ENCODE results near the gene PIP5KL1. TPM values are rescaled to one million over a fixed set of nuclear protein-coding genes. Genes with fewer than 3 reads are reported as not detected.
A peak's percentile ranks its signal among the peaks of the same experiment; 100 is the strongest.
"Not testable (repeated sequence)": the region's sequence is repeated elsewhere in the genome, so short reads cannot be mapped to it uniquely, and the experiment has no call there.

The PIP5KL1 gene
- total RNA-seq, 1 donor from 2014 or later: 1.5 TPM

DNA sequence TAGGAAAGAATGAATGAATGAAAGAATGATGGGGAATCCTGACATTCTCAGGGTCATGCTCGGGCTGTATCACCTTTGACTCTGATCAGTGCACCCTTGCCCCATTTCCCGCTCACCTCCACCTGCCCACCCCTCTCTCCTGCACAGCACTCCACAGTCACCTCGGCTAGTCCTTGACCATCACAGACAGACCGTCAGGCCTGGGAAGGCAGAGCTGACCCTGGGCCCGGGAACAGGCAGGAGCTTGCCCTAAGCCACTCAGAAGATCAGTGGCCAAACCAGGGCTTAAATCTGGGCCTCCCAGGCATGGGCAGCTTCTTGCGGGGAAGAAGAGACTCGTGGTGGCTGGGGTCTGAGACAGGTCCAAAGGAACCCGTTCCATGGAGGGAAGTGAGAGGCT, 34.8 kb downstream of the PIP5KL1 start:
- DNase-seq (ENCODE audit: low read depth): no peak

DNA sequence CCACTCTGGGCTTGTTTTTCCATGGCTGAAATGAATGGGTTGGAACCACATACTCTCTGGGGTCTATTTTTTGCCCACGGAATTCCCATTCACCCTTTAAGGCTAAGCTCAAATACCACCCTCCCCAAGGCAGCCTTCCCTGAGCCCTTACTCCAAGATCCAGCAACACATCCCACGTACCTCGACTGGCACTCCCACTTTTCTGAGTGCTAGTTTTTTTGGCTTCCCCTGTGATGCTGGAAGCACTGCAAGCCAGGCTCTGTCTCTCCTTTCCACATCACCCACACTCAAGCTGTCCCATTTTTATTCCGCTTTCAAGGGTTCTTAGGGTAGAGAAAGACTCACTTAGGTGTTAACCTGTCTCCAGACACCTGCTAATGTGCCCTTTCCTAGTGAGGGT, 37.2 kb downstream of the PIP5KL1 start:
- no peak for DNase-seq (ENCODE audit: low read depth)

DNA sequence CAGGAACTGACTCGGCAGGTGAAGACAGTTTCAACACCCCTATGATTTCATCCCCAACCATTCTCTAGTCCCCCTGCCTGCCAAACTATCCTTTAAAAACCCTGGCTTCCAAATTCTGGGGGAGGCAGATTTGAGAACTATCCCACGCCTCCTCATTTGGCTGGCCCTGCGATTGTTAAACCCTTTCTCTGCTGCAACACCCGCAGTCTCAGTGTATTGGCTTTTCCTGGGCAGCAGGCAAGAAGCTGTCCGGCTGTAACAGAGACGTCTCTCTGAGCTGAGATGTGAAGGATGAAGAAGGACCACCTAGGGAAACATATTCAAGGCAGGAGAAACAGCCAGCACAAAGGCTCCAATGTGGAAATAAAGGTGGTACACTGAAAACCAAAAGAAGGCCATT, 37.7 kb downstream of the PIP5KL1 start:
- no peak for DNase-seq (ENCODE audit: low read depth)

DNA sequence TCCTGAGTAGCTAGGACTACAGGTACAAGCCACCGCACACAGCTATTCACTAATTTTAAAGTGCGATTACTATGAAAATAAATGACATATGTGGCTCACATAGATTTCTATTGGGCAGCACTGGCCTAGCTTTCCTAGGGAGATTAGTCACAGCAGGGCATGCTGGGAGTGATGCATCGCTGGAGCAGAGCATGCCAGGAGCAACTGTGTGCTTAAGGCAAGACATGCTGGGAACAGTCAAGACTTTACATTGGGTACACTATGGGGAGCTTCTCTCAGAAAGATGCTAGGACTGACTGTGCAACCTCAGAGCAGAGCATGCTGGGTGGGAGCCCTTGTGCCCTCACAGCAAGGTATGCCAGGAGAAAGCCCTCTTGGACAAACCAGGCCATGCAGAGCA, 40.5 kb downstream of the PIP5KL1 start:
- no peak for DNase-seq (ENCODE audit: low read depth)

- DNase-seq (ENCODE audit: low read depth): no peak
Observed at GRCh38 chr9:127887792-127888191, 42.8 kb downstream of the PIP5KL1 start.

GRCh38 chr9:127886401-127886972, 44.1 kb downstream of the PIP5KL1 start:
- no peak for DNase-seq (ENCODE audit: low read depth)

GRCh38 chr9:127885508-127886281, 44.9 kb downstream of the PIP5KL1 start:
- DNase-seq (ENCODE audit: low read depth): no peak

- DNase-seq (ENCODE audit: low read depth): no peak
Observed at GRCh38 chr9:127884976-127885490, 45.5 kb downstream of the PIP5KL1 start.

- DNase-seq (ENCODE audit: low read depth): peak; percentile 51
Observed at GRCh38 chr9:127884427-127884911, 46.1 kb downstream of the PIP5KL1 start.

DNA sequence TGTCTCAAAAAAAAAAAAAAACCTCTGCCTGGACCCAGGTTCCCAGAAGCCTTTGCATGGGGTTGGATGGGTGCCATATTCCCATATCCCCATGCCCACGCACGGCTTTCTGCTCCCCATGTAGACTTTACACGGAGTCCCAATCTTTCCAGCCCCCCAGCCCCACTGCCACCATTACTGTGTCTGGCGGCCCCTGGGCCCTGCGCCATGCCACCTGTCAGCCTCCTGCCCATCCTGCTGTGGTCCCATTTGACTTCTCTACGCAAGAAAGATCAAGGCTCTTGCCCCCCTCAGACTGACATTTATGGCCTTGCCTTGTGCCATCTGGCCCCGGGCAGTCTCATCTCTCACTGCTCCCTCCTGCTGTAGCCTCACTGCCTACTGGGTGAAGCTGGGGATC, 46.6 kb downstream of the PIP5KL1 start:
- no peak for DNase-seq (ENCODE audit: low read depth)

DNA sequence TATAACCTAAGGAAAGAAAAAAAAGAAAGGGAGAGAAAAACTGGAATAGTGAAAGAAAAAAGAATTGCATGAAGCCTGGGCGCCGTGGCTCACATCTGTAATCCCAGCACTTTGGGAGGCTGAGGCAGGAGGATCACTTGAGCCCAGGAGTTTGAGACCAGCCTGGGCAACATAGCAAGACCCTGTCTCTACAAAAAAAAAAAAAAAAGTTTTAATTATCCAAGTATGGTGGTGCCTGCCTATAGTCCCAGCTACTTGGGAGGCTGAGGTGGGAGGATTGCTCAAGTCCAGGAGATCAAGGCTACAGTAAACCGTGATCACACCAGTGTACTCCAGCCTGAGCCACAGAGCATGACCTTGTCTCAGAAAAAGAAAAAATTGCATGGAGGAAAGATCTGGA, 48.9 kb downstream of the PIP5KL1 start:
- DNase-seq (ENCODE audit: low read depth): not testable (repeated sequence)

- no peak for DNase-seq (ENCODE audit: low read depth)
Observed at GRCh38 chr9:127880143-127880542, 50.4 kb downstream of the PIP5KL1 start.

DNA sequence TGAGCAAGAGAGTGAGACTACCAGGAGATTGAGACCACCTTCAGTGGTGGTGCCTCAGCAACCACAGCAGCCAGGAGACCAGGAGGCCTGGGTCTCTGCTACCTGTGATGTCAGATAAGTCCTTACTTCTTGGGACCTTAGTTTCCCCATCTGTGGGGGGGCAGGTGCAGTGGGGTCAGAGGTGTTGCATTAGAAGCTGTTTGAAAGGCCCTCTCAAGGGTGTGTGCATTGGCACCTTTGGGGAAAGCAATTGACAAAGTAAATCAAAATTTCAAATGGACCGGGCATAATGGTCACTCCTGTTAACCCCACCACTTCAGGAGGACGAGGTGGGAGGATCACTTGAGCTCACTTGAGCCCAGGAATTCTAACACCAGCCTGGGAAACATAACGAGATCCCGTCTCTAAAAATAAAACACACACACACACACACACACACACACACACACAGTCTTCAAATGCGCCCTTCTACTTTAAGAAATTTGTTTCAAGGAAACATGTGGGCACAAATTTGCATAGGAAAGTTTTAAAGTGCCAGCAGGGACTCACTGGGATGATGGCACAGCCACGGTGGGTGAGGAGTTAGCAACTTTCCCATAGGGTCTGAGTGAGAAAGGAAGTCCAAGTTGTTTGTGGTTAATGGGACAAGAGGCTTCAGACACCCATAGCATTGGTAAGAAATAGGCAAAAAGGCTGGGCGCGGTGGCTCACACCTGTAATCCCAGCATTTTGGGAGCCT, 51.8 kb downstream of the PIP5KL1 start:
- DNase-seq (ENCODE audit: low read depth): no peak

GRCh38 chr9:127878001-127878651, 52.5 kb downstream of the PIP5KL1 start:
- no peak for DNase-seq (ENCODE audit: low read depth)

DNA sequence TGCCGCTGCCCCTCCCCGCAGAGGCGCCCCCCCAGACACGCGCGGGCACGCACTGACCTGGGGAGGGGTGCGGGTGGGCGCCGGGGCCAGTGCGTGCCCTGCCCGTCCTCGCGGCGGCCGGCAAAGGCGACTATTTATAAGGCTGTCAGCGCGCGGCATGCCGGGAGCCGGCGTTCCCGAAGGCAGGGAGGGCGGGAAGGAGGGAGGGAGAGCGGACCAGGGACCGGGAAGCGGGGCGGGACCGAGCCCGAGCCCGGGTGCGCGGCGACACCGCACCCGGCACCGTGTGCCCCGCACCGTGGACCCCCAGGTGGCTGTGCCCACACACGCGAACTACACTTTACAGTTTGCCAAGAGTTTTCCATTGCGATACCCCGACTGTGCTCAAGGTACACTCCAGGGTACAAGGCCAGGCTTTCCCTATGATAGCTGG, 53.0 kb downstream of the PIP5KL1 start, which contains the start of gene AK1:
AK1 (minus strand) TSS at position 110 of the 433 bp plus-strand sequence. CDS start 3,058 bp downstream, outside the sequence.
- peak; percentile 84 for DNase-seq (ENCODE audit: low read depth)

GRCh38 chr9:127876764-127877562, 53.6 kb downstream of the PIP5KL1 start:
- DNase-seq (ENCODE audit: low read depth): no peak

GRCh38 chr9:127876026-127876763, 54.4 kb downstream of the PIP5KL1 start:
- DNase-seq (ENCODE audit: low read depth): peak; percentile 95

DNA sequence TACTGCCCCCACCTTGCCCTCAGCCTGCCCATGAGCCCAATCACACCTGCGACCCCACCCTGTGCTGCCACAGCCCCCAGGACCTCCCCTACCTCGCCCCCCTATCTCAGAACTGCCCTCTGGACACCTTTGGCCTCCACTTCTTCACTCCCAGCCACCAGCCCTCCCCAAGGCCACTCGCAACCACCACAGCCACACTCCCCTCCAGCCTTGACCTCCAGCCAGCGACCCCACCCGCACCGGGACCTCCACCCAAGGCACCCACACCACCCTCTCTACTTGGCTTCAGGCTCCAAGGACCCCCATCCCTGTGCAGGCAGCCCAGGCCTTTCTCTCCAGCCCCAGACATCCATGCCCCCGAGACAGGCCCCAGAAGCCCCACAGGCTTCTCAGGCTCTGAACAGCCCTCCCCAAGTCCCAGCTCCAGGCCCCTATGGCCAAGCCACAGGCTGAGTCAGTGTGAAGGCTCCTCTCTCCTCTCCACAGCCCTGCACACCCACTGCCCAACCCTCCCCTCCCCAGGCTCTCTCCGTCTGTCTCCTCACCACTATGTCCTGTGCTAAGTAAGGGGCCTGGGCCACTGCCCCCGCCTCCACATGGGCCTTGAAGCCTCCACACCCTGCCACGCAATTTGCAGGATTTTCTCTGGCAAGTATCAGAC, 55.1 kb downstream of the PIP5KL1 start:
- DNase-seq (ENCODE audit: low read depth): peak; percentile 93
